ENCODE data around the gene SERHL2.
A peak's percentile ranks its signal among the peaks of the same experiment; 100 is the strongest.
"Not testable (repeated sequence)": the region's sequence is repeated elsewhere in the genome, so short reads cannot be mapped to it uniquely, and the experiment has no call there.

SERHL2 gene

DNA sequence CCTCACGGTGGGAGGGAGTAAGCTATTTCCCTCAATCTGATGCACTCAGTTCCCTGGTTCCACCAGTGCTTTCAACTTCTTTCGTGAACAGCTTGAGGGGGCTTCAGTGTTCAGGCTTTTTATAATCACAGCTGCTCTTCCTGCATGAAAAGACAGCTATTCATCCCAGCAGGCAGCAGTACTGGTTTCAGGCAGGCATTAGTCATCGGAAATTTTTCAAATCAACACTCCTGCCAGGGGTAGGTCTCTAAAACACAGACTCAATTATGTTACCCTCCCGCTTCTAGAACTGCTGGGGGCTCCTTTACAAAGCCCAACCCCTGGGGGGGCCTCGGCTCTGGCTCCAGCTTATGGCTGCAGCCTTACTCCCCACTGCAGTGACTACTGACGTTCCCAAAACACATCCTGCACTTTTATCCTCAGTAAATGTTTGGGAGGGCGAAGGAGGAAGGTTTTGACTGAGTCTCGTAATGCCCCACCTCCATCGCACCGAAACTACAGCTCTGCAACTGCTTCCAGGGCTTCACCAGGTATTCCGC, 55.1 kb downstream of the SERHL2 start:
- no peak for DNase-seq

DNA sequence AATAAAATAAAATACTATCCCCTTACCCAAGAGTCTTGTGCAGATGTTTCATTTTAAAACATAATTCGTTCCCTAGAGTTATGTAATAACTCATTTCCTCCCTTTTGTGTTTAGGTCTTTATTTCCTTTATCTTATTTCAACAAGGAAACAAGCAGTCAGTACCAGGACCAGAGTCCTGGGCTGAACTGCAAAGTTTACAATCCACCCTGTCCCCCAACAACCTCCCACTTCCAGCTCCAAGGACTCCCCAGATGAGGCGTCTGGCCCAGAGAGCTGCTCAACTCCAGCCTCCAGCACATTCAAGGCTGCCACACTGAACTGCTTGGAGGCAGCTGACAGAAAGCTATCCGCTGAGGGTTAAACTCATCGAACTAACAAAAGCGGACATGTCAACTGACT, 56.4 kb downstream of the SERHL2 start:
- DNase-seq, result no peak

GRCh38 chr22:42611051-42611450, 57.3 kb downstream of the SERHL2 start:
- DNase-seq, result no peak

- no peak for DNase-seq
These were observed 58.6 kb downstream of the SERHL2 start for GRCh38 chr22:42612336-42612735.

DNA sequence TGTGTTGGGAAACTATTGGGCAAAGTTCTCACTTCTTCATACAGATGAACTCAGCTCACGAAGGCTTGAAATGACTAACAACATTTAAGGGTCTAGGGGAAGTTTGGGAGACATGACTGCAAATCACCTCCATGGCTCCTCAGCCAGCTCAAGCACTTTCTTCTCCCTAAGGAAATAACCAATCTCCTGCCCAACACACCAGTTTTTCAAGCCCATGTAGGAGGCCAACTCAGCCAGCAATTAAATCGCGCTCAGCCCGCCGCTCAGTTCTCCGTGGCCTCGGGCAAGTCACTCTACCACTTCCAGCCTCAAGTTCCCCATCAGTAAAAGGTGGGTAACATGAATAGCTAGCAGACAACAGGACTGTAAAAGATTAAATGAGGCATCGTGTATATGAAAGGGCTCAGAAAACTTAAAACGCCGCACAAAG, 60.1 kb downstream of the SERHL2 start:
- peak; percentile 32 to 38 for DNase-seq

GRCh38 chr22:42614312-42615091, 60.7 kb downstream of the SERHL2 start, which contains the start of gene POLDIP3:
TSS of gene POLDIP3 (minus strand) at chr22:42614883. CDS start at chr22:42614857, 26 bp downstream.
- peak; percentile 99 for DNase-seq

GRCh38 chr22:42615092-42615859, 61.5 kb downstream of the SERHL2 start:
- DNase-seq, result peak; percentile 84 to 91

GRCh38 chr22:42615860-42616175, 62.1 kb downstream of the SERHL2 start:
- DNase-seq, result not testable (repeated sequence)

DNA sequence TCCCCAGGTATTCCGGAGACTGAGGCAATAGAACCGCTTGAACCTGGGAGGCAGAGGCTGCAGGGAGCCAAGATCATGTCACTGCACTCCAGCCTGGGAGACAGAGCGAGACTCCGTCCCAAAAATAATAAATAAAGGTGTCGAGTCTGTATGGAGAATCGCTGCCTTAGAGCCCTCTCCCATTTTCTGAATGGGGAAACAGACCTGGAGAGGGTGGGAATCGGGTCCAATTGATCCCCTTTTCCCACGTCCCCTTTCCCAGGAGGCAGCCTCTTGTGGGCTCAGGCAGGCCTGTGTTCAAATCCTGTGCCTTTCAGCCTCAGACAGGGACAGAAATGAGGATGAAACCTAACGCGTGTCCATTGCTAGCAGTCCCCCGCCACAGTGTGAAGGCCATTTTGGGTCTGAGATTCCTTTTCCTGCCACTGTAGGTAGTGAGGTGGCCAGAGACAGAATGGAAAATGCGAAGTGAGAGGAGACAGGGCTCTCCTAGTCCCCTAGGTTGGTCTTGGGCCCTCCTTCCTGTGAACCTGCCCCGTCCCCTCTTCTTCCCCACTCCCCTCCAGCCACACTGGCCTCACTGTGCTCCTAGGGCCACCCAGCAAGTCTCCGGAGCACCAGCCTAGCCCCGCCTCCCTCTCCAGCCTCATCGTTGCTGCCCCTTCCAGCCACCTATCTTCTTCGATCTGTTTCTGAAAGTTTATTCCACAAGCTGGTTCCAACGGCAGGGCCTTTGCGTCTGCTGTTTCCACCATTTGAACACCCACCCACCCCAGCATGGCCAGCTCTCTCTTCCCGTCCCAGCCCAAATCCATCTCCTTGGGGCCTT, 63.6 kb downstream of the SERHL2 start:
- DNase-seq, result no peak

DNA sequence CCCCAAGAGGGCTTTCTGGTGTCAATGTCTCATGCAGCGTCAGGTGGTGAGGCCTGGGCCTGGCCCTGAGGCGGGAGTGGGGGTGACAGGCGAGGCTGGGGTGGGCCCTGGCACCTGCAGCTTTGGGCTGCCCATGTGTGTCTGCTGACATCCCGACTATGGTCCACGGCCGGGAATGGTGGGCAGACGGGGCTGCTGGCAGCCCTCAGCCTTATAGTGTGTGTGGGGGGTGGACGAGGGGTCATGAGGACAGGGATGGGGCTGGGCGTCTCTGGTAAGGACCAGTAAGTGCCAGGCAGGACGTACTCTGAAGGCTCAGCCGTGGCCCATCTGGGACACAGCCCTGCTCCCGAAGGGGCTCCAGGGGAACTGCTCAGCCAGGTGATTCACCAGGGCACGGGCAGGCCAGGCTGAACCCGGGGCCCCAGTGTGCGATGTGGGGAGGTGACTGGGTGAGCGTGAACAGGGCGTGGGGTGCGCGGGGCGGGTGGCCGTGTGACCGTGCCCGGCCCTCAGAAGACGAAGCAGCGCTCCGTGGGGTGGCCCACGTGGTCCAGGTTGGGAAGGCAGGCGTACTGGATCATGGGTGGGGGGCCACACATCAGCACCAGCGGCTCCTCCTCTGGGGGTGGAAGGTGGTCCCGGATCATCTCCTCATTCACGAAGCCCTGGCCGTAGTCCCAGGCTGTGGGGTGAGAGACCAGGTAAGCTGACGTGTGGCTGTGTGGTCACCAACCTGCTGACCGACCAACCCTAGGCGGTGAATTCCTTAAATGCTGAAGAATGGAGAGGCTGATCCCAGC, 65.7 kb downstream of the SERHL2 start:
- DNase-seq, result no peak

DNA sequence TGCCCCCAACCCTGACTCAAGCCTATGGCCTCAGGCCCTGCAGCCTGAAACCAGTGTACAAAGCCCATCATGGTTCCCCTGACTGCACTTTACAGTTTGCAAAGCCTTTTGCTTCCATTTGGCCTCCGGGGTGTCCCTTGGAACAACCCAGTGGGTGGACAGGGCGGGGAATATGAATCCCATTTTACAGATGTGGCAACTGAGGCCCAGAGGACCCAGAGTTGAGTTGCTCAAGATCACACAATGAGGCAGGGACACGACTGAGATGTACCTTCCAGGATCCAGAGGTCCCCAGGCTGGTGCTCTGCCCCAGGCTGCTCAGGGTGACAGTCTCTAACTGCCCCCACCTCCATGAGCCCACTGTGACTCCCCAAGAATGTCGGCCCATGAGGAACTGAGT, 66.3 kb downstream of the SERHL2 start:
- no peak for DNase-seq

DNA sequence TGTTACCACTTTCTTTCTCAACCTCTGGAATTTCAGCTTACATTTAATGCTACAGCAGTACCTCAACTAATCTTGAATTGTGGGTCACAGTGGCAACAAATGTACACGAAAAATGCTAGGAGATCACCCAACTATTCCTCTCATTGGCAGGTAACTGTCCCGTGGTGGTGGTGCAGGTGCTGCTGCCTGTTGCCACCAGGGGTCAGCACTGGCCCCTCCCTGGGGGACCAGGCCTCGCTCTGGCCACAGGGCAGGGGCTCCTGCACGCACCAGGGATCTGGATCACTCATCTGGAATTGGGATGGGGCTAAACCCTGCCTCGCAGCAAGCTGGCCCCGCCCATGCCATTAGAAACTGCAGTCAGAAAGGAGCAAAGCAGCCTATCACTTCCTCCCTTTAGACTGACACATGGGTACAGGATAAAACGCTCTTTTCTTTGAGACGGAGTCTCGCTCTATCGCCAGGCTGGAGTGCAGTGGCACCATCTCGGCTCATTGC, 67.8 kb downstream of the SERHL2 start:
- peak; percentile 62 to 65 for DNase-seq

DNA sequence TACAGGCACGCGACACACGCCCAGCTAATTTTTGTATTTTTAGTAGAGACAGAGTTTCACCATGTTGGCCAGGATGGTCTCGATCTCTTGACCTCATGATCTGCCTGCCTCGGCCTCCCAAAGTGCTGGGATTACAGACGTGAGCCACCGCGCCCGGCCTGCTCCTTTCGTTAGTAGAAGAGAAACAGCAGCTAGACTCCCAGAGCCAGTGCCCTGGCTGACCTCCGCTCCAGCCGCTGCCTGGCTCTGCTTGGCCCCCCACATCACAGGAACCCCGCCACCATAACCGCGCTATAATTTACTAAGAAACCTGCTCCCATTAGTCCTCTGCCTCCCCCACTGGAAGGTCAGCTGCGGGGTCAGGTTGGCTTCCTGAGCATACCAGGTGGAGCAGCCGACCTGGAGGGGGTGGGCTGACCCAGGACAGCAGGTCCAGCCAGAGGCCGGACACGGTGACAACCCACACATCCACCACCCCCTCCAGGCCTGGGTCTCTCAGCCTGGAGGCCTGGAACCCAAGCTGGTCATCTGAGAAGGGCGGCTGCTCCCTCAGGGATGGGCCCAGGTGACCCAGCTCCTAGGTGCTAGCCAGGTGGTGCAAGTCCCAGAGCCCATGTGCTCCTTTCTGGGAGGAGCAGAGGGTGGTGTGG, 68.4 kb downstream of the SERHL2 start:
- DNase-seq, result no peak

DNA sequence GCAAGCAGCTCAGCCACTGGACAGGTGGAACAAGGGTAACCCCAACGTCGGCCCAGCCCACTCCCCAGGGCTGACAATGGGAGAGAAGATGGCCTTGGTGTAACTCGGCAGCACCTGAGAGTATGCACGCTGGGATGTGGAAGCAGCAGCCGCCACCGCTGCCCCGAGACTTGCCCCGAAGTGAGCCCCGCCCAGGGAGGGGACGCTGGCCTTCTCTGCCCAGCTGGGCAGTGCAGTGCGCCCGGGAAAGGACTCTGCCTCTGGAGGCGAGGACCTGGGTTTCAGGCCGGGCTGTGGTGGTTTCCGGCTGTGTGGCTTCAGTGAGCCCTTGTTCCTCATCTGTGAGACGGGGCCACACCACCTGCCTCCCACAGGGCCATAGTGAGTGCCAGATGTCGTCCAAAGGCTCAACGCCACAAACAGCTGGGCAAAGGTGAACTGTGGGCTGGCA, 69.6 kb downstream of the SERHL2 start:
- no peak for DNase-seq
